Thoracic aorta (tissue), 2 donors: Measurements from ENCODE around the gene PDE3B. TPM values are rescaled to one million over a fixed set of nuclear protein-coding genes. Genes with fewer than 3 reads are reported as not detected.

Experiments
- ATAC-seq: fragments of 150-250 bp; one replicate; pipeline ENCODE4 v1.8.0; 2017; ENCODE audit warnings: low read depth; ENCODE audit not compliant: insufficient number of reproducible peaks, low FRiP score
- DNase-seq: peaks from one replicate; pipeline ENCODE4 v3.0.0-alpha.2; 2020; ENCODE audit warnings: low spot score
- H3K27ac ChIP-seq, 2 donors: fragments of 200-600 bp; sonication (generic); 1 replicate in 1 of 2; 2 replicates in 1 of 2; pipeline ENCODE4 v1.5.1; 2016; ENCODE audit warnings: mild to moderate bottlenecking in 2 of 2, moderate library complexity in 2 of 2
- H3K27me3 ChIP-seq: fragments of 200-600 bp; sonication (generic); replicated peaks from 2 replicates; pipeline ENCODE4 v1.6.0; 2016; ENCODE audit warnings: mild to moderate bottlenecking; ENCODE audit not compliant: insufficient read depth
- H3K36me3 ChIP-seq: fragments of 200-600 bp; sonication (generic); one replicate; pipeline ENCODE4 v1.5.1; 2016
- H3K4me1 ChIP-seq, 2 donors: fragments of 200-600 bp; sonication (generic); 1 replicate in 1 of 2; 2 replicates in 1 of 2; pipeline versions ENCODE4 v1.5.1 to v1.6.0; 2016; ENCODE audit warnings: low read depth in 2 of 2, mild to moderate bottlenecking in 1 of 2; ENCODE audit not compliant: control insufficient read depth in 1 of 2
- H3K4me3 ChIP-seq: fragments of 200-600 bp; sonication (generic); 2 replicates; pipeline ENCODE4 v1.5.1; 2016; ENCODE audit warnings: mild to moderate bottlenecking
- H3K9me3 ChIP-seq: fragments of 200-600 bp; sonication (generic); 2 replicates; pipeline ENCODE4 v1.5.1; 2016
- total RNA-seq, 2 donors: library from RNA; depleted of rRNA; stranded (reverse); fragments of >200 nt; gene quantifications; one replicate each; pipeline versions ENCODE4 v1.1.0 to v1.2.3, GENCODE V29; 2016
- TF ChIP-seq, protein P1 (sequence below): fragments of 200-600 bp; sonication (generic); IDR thresholded peaks from one replicate; pipeline ENCODE4 v1.5.1; 2019; ENCODE audit warnings: antibody characterized with exemption

Gene PDE3B
- total RNA-seq, 2 donors from 2014 or later, result 21.6 to 24.0 TPM

DNA sequence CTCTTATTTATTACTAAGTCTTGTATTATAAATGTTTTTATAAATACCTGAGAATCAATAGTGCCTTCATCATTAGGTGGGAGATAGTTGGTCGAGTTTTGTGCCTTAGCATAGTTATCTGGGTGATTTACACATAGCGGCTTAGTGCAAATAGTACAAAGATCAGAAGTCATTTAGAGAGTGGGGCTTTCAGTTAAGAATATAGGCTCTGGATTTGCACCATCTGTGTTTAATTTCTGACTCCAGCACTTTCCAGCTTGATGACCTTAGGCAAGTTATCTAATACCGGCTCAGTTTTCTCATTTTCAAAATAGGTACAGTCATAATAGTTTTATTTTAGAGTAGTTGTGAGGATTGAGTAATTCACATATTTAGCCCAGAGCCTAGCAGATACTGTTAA is 26.4 kb downstream of the PDE3B start:
- no peak overlapping the region for H3K4me3 ChIP-seq
- no peak for ATAC-seq

DNA sequence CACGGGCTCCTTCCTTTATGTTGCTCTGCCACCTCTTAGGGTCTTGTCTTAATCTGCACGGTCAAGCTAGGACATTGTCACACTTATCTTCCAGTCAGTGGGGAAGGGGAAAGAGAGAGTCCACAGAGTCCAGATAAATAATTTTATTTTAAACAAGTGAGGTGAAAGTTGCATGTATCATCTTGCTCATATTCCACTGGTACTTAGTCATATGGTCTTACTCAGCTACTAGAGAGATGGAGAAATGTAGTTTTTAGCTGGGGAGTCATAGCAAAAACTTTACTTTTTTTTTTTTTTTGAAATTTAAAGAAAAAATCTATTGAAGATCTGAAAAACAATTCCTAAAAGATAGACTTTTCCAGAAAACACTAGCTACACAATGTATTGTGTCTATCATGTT is 29.0 kb downstream of the PDE3B start:
- no peak overlapping the region for H3K27ac ChIP-seq

More for the DNA sequence above, 26.4 kb downstream of the PDE3B start:
- H3K9me3 ChIP-seq, result no peaks in the 10 kb centered on the region
- TF ChIP-seq, protein P1, sequence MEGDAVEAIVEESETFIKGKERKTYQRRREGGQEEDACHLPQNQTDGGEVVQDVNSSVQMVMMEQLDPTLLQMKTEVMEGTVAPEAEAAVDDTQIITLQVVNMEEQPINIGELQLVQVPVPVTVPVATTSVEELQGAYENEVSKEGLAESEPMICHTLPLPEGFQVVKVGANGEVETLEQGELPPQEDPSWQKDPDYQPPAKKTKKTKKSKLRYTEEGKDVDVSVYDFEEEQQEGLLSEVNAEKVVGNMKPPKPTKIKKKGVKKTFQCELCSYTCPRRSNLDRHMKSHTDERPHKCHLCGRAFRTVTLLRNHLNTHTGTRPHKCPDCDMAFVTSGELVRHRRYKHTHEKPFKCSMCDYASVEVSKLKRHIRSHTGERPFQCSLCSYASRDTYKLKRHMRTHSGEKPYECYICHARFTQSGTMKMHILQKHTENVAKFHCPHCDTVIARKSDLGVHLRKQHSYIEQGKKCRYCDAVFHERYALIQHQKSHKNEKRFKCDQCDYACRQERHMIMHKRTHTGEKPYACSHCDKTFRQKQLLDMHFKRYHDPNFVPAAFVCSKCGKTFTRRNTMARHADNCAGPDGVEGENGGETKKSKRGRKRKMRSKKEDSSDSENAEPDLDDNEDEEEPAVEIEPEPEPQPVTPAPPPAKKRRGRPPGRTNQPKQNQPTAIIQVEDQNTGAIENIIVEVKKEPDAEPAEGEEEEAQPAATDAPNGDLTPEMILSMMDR, result no peak
- no peaks in the 10 kb centered on the region for H3K27me3 ChIP-seq
- no peaks in the 10 kb centered on the region for H3K36me3 ChIP-seq
- H3K27ac ChIP-seq, result no peak overlapping the region
- H3K4me1 ChIP-seq, result no peaks in the 10 kb centered on the region
- no peak for DNase-seq

DNA sequence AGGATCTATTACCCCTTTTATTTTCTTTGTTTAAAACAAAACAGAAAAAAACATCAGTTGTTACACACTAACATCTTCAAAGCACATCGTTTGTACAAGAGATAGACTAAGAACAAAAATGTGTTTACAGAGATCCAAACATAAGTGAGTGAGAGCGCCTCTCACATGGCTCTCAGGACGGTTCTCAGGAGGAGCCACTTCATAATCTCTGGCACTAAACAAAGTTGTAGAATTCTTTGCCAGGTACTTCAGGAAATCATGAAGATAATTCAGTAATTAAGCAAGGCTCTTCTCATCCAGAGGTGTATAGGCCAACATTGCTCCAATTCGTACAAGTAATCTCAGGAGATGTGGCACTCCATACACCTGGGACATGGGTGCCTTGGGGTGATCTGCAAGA is 29.8 kb downstream of the PDE3B start:
- Histone ChIP-seq H3K9me3 (no peaks in the 10 kb centered on the region), H3K27ac (no peak overlapping the region), H3K4me3 (no peak overlapping the region), H3K27me3 (no peaks in the 10 kb centered on the region), H3K36me3 (no peaks in the 10 kb centered on the region), H3K4me1 (no peaks in the 10 kb centered on the region)
- ATAC-seq (no peak), DNase-seq (no peak)
- TF ChIP-seq, protein P1, result no peak

More for the DNA sequence above, 29.0 kb downstream of the PDE3B start:
- ATAC-seq (no peak), DNase-seq (no peak)
- H3K9me3 ChIP-seq, result no peaks in the 10 kb centered on the region
- no peaks in the 10 kb centered on the region for H3K36me3 ChIP-seq
- H3K4me1 ChIP-seq, result no peaks in the 10 kb centered on the region
- TF ChIP-seq, protein P1, result no peak
- H3K27me3 ChIP-seq, result no peaks in the 10 kb centered on the region
- no peak overlapping the region for H3K4me3 ChIP-seq

DNA sequence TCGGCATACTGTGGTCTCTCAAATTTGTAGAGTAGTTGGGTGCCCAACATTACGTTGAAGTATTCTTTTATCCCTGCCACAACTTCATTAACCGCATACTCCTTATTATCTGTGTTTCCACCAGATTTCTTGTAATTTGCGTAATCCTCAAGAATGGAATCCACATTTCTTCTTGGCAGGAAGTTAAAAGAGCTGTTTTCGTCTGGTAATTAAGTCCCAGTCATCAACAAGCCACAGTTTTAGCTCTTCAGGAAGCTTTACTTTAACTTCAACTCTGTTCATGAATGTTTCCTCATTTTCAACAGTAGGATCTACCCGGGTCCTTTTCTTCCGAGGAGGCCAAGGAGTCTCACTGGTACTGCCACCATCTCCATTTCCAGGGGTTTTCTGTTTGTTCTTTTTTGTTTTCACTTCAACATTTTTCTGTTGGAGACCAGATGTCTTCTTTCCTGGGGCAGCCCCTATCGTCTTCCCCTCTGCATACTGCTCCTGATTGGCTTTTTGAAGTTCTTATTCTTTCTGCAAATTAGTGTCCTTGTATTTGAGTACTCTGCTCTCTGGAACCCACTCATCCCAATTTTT is 30.3 kb downstream of the PDE3B start:
- Histone ChIP-seq H3K36me3 (no peaks in the 10 kb centered on the region), H3K4me3 (no peak overlapping the region), H3K27me3 (no peaks in the 10 kb centered on the region), H3K27ac (no peak overlapping the region), H3K4me1 (no peaks in the 10 kb centered on the region), H3K9me3 (no peaks in the 10 kb centered on the region)
- TF ChIP-seq, protein P1, result no peak
- ATAC-seq, result no peak
- no peak for DNase-seq

GRCh38 chr11:14676068-14676467 is 32.5 kb downstream of the PDE3B start:
- Histone ChIP-seq H3K27me3 (no peaks in the 10 kb centered on the region), H3K9me3 (no peaks in the 10 kb centered on the region), H3K4me1 (no peaks in the 10 kb centered on the region), H3K36me3 (no peaks in the 10 kb centered on the region), H3K4me3 (no peak overlapping the region), H3K27ac (no peak overlapping the region)
- no peak for DNase-seq
- ATAC-seq, result no peak
- TF ChIP-seq, protein P1, result no peak
